Body of pancreas (tissue), 4 donors: Measurements from ENCODE around the gene OLFML1. TPM values are rescaled to one million over a fixed set of nuclear protein-coding genes. Genes with fewer than 3 reads are reported as not detected.

Source experiments
- ATAC-seq: fragments of 150-250 bp; one replicate; pipeline ENCODE4 v1.9.1; 2016
- DNase-seq, 4 donors: peaks; one replicate each; pipeline ENCODE4 v3.0.0-alpha.2; 2019
- H3K27ac ChIP-seq, 4 donors: fragments of 200-600 bp; sonication (generic); 1 replicate in 3 of 4; 2 replicates in 1 of 4; pipeline versions ENCODE4 v1.5.1 to v1.6.1; 2016 to 2019; ENCODE audit warnings: mild to moderate bottlenecking in 1 of 4, mixed read lengths in 1 of 4, moderate library complexity in 1 of 4
- H3K27me3 ChIP-seq, 2 donors: fragments of 200-600 bp; sonication (generic); one replicate each; pipeline ENCODE4 v1.6.0; 2016; ENCODE audit warnings: mild to moderate bottlenecking in 1 of 2
- H3K36me3 ChIP-seq, 2 donors: fragments of 200-600 bp; sonication (generic); replicated peaks in 1 of 2; 2 replicates each; pipeline ENCODE4 v1.5.1; 2016; ENCODE audit warnings: low read depth in 2 of 2; ENCODE audit not compliant: insufficient read depth in 1 of 2
- H3K4me1 ChIP-seq: fragments of 200-600 bp; sonication (generic); one replicate; pipeline ENCODE4 v1.6.0; 2016
- H3K4me3 ChIP-seq, 2 donors: fragments of 200-600 bp; sonication (generic); 1 replicate in 1 of 2; 2 replicates in 1 of 2; pipeline ENCODE4 v1.5.1; 2016 to 2019
- H3K9me3 ChIP-seq, 3 donors: fragments of 200-600 bp; sonication (generic); 1 replicate in 2 of 3; 2 replicates in 1 of 3; pipeline ENCODE4 v1.5.1; 2016
- POLR2A ChIP-seq, 3 donors: fragments of 450-650 bp; IDR thresholded peaks; one replicate each; pipeline ENCODE4 v1.6.1; 2016; ENCODE audit warnings: antibody characterized with exemption in 3 of 3, mild to moderate bottlenecking in 2 of 3
- WGBS, 2 donors: methylation state at CpG; one replicate each; pipeline ENCODE4 v1.1.5; 2017; 5-methylcytosine and 5-hydroxymethylcytosine counted together
- intact Hi-C: fragments of 100-400 bp; cut with DNase I; formaldehyde crosslinking; loops from one replicate; pipeline ENCODE4 v1.15.1; 2023
- total RNA-seq, 2 donors: library from RNA; depleted of rRNA; stranded (reverse); fragments of >200 nt; gene quantifications; one replicate each; pipeline ENCODE4 v1.1.0, GENCODE V29; 2016
- TF ChIP-seq, protein P1 (sequence below), 7 experiments: fragments of 450-650 bp in 4 of 7; fragments of 200-600 bp in 3 of 7; sonication (generic) in 3 of 7; IDR thresholded peaks; one replicate each; pipeline ENCODE4 v1.5.1; 2016 to 2019; ENCODE audit warnings: antibody characterized with exemption in 7 of 7

OLFML1 gene
- total RNA-seq, 2 donors from 2014 or later, result 2.3 to 3.6 TPM

- TF ChIP-seq, protein P1, sequence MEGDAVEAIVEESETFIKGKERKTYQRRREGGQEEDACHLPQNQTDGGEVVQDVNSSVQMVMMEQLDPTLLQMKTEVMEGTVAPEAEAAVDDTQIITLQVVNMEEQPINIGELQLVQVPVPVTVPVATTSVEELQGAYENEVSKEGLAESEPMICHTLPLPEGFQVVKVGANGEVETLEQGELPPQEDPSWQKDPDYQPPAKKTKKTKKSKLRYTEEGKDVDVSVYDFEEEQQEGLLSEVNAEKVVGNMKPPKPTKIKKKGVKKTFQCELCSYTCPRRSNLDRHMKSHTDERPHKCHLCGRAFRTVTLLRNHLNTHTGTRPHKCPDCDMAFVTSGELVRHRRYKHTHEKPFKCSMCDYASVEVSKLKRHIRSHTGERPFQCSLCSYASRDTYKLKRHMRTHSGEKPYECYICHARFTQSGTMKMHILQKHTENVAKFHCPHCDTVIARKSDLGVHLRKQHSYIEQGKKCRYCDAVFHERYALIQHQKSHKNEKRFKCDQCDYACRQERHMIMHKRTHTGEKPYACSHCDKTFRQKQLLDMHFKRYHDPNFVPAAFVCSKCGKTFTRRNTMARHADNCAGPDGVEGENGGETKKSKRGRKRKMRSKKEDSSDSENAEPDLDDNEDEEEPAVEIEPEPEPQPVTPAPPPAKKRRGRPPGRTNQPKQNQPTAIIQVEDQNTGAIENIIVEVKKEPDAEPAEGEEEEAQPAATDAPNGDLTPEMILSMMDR (IDR thresholded peaks at IDR 0.05), result no peak
- TF ChIP-seq POLR2A (IDR thresholded peaks at IDR 0.05), result no peak
- no peaks in the 10 kb centered on the region for H3K36me3 ChIP-seq
- DNase-seq (no peak), ATAC-seq (no peak)
- 81 to 91% methylated on average over 3 of the region's 3 CpGs for WGBS, 2 donors
- no peak overlapping the region for H3K27ac ChIP-seq
- no peak overlapping the region for H3K4me3 ChIP-seq
- H3K4me1 ChIP-seq, result no peaks in the 10 kb centered on the region
- H3K9me3 ChIP-seq, result no peaks in the 10 kb centered on the region
- H3K27me3 ChIP-seq, result no peaks in the 10 kb centered on the region
- intact Hi-C loops, result no loop called here
Measured at GRCh38 chr11:7501251-7501650, 15.9 kb downstream of the OLFML1 start.

DNA sequence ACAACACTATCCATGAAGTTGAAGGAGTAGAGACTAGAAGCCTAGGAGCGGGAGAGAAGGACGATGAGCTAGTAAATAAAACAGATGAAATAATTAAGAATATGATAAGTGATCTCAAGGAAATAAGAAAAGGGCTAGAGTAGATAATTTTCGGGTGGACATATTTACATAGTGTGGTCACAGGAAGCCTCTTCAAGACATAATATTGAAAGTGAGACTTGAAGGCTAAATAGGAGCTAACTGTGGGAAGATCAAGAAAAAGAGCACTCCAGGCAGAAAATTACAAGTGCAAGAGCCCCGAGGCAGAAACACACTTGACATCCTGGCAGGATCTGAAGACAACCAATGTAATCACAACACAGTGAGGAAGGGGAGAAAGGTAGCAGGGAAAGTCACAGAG, 16.6 kb downstream of the OLFML1 start:
- ATAC-seq, result no peak
- Histone ChIP-seq H3K4me1 (no peaks in the 10 kb centered on the region), H3K27me3 (no peaks in the 10 kb centered on the region), H3K9me3 (no peaks in the 10 kb centered on the region), H3K4me3 (no peak overlapping the region), H3K27ac (no peak overlapping the region), H3K36me3 (no peaks in the 10 kb centered on the region)
- whole genome bisulfite sequencing, 2 donors, result 76 to 81% methylated on average over 4 of the region's 4 CpGs
- intact Hi-C loops, result no loop called here
- no peak for TF ChIP-seq POLR2A (IDR thresholded peaks at IDR 0.05)
- TF ChIP-seq, protein P1 (IDR thresholded peaks at IDR 0.05), result no peak
- no peak for DNase-seq

GRCh38 chr11:7506243-7506642, 20.9 kb downstream of the OLFML1 start:
- WGBS, 2 donors, result 87 to 93% methylated on average over 3 of the region's 3 CpGs
- TF ChIP-seq, protein P1 (IDR thresholded peaks at IDR 0.05), result no peak
- DNase-seq (no peak), ATAC-seq (no peak)
- intact Hi-C loops, result no loop called here
- Histone ChIP-seq H3K4me3 (no peak overlapping the region), H3K9me3 (no peaks in the 10 kb centered on the region), H3K36me3 (no peaks in the 10 kb centered on the region), H3K27ac (no peak overlapping the region), H3K27me3 (no peaks in the 10 kb centered on the region), H3K4me1 (peaks cover 15% of the 10 kb centered on the region)

- WGBS, 2 donors, result 47 to 70% methylated on average over 3 of the region's 3 CpGs
- Histone ChIP-seq H3K4me1 (peaks cover 34% of the 10 kb centered on the region), H3K4me3 (no peak overlapping the region), H3K9me3 (no peaks in the 10 kb centered on the region), H3K36me3 (no peaks in the 10 kb centered on the region), H3K27ac (no peak overlapping the region), H3K27me3 (no peaks in the 10 kb centered on the region)
- intact Hi-C loops, result no loop called here
- no peak for ATAC-seq
- no peak for DNase-seq
- TF ChIP-seq, protein P1 (IDR thresholded peaks at IDR 0.05), result no peak
- TF ChIP-seq POLR2A (IDR thresholded peaks at IDR 0.05), result no peak
Measured at GRCh38 chr11:7508087-7508486, 22.8 kb downstream of the OLFML1 start.

GRCh38 chr11:7509966-7510365, 24.7 kb downstream of the OLFML1 start:
- H3K27ac ChIP-seq, result no peak overlapping the region
- no peak for TF ChIP-seq POLR2A (IDR thresholded peaks at IDR 0.05)
- TF ChIP-seq, protein P1 (IDR thresholded peaks at IDR 0.05), result no peak
- no peaks in the 10 kb centered on the region for H3K36me3 ChIP-seq
- no peaks in the 10 kb centered on the region for H3K27me3 ChIP-seq
- 93% methylated on average over 2 of the region's 2 CpGs for WGBS, 2 donors
- ATAC-seq (no peak), DNase-seq (no peak)
- no peaks in the 10 kb centered on the region for H3K9me3 ChIP-seq
- peaks cover 43% of the 10 kb centered on the region for H3K4me1 ChIP-seq
- no peak overlapping the region for H3K4me3 ChIP-seq
- intact Hi-C loops, result no loop called here
